Activated CD4-positive, CD25-positive, alpha-beta regulatory T cell treated with anti-CD3 and anti-CD28 coated beads, Interleukin-2, amount 50 U/mL, for 16 hours (primary cell): ENCODE measurements around the gene LCK.
A peak's percentile ranks its signal among the peaks of the same experiment; 100 is the strongest.
"Not testable (repeated sequence)": the region's sequence is repeated elsewhere in the genome, so short reads cannot be mapped to it uniquely, and the experiment has no call there.

Experiments used
- DNase-seq: peaks from one replicate; pipeline ENCODE4 v3.0.0-alpha.2; 2020; ENCODE audit warnings: low read depth, low spot score

The LCK gene

DNA sequence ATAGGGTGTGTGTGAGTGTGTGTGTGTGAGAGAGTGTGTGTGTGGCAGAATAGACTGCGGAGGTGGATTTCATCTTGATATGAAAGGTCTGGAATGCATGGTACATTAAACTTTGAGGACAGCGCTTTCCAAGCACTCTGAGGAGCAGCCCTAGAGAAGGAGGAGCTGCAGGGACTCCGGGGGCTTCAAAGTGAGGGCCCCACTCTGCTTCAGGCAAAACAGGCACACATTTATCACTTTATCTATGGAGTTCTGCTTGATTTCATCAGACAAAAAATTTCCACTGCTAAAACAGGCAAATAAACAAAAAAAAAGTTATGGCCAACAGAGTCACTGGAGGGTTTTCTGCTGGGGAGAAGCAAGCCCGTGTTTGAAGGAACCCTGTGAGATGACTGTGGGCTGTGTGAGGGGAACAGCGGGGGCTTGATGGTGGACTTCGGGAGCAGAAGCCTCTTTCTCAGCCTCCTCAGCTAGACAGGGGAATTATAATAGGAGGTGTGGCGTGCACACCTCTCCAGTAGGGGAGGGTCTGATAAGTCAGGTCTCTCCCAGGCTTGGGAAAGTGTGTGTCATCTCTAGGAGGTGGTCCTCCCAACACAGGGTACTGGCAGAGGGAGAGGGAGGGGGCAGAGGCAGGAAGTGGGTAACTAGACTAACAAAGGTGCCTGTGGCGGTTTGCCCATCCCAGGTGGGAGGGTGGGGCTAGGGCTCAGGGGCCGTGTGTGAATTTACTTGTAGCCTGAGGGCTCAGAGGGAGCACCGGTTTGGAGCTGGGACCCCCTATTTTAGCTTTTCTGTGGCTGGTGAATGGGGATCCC is 22.5 kb downstream of the LCK start:
- peak; percentile 58 for DNase-seq

- DNase-seq, result no peak
These were observed 23.7 kb downstream of the LCK start for GRCh38 chr1:32274646-32275340.

DNA sequence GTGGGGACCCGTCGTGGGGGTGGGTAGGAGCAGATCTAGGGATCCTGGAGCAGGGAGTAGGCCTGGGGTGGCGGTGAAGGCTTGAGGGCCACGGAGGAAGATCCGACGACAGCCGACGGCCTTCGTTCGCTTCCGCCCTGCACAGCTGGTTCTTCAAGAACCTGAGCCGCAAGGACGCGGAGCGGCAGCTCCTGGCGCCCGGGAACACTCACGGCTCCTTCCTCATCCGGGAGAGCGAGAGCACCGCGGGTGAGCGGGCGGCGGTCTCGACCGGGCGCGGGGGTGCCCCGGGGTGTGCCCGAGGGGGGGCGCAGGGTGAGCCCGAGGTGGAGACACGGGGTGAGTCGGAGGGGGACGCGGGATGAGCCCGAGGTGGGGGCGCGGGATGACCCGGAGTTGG is 24.4 kb downstream of the LCK start:
- DNase-seq, result no peak

DNA sequence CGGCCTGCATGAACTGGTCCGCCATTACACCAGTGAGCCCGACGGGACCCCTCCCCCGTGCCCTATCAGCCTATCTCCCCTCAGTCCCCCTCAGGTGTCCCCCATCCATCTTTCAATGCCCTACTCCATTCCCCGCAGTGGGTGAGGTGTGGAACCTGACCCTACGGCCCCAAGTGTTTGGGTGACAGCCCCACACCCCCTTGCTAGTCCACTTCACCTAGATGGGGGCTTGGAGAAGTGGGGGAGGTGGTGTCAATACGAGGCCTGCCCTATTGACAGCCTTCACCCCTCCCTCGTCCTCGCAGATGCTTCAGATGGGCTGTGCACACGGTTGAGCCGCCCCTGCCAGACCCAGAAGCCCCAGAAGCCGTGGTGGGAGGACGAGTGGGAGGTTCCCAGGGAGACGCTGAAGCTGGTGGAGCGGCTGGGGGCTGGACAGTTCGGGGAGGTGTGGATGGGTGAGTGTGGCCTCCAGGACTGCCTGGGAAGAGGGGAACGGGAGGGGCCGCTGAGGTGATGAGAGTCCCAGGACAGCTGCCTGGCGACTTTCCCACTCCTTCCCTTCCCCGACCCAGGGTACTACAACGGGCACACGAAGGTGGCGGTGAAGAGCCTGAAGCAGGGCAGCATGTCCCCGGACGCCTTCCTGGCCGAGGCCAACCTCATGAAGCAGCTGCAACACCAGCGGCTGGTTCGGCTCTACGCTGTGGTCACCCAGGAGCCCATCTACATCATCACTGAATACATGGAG is 25.1 kb downstream of the LCK start:
- DNase-seq, result no peak

GRCh38 chr1:32284777-32285176 is 33.7 kb downstream of the LCK start:
- DNase-seq, result not testable (repeated sequence)

DNA sequence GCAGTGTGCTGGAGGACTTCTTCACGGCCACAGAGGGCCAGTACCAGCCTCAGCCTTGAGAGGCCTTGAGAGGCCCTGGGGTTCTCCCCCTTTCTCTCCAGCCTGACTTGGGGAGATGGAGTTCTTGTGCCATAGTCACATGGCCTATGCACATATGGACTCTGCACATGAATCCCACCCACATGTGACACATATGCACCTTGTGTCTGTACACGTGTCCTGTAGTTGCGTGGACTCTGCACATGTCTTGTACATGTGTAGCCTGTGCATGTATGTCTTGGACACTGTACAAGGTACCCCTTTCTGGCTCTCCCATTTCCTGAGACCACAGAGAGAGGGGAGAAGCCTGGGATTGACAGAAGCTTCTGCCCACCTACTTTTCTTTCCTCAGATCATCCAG is 34.6 kb downstream of the LCK start:
- no peak for DNase-seq

GRCh38 chr1:32286763-32287162 is 35.7 kb downstream of the LCK start:
- DNase-seq, result no peak

DNA sequence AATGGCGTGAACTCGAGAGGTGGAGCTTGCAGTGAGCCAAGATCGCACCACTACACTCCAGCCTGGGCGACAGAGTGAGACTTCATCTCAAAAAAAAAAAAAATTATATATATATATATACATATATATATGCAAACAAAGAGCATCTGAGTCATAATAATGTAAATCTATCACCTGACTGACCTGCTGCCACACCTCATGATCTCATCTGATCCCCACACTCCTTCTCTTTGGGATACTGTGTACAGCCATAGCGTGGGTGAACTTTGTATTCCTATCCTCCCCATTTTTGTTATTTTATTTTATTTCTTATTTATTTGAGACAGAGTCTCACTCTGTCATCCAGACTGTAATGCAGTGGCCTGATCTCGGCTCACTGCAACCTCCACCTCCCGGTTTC is 38.2 kb downstream of the LCK start:
- DNase-seq, result no peak

DNA sequence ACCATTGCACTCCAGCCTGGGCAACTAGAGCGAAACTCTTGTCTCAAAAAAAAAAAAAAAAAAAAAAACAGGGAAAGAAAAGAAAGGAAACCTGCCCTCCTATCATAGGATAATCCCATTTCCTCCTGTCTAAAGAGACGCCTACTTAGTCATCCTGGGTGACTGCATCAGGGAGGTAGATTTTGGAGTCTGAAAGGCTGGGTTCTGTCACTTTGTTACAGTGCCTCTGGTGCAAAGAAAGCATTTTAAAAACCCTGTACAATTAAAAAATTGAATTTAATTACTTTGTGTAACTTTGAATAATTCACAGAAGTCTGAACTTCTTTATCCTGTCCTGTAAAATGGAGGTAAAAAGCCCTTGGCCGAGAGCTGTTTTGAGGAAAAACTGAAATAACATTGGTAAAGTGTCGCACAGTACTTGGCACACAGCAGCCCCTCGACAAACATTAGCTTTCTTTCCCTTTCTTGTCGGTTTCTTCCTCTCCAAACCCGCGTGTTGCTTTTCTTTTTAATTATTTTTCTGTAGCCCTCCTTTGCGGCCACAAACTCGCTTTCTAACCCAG is 40.2 kb downstream of the LCK start:
- no peak for DNase-seq

- DNase-seq, result peak; percentile 93
These were observed 40.9 kb downstream of the LCK start, which contains the start of gene HDAC1 for GRCh38 chr1:32291708-32292538. Gene HDAC1 (plus strand): TSS chr1:32292083. CDS start chr1:32292170, 87 bp downstream.

DNA sequence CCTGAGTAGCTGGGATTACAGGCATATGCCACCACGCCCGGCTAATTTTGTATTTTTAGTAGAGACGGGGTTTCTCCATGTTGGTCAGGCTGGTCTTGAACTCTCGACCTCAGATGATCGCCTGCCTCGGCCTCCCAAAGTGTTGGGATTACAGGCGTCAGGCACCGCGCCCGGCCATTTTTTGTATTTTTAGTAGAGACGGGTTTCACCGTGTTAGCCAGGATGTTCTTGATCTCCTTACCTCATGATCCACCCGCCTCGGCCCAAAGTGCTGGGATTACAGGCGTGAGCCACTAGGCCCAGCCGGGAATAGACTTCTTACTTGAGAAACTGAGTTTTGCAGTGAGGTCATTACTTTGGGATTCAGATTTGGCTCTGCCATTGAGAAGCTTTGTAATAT is 47.1 kb downstream of the LCK start:
- DNase-seq, result not testable (repeated sequence)

- DNase-seq, result no peak
These were observed 48.3 kb downstream of the LCK start for GRCh38 chr1:32299327-32299726.

- no peak for DNase-seq
These were observed 52.3 kb downstream of the LCK start for GRCh38 chr1:32303358-32303757.

GRCh38 chr1:32303997-32304622 is 53.0 kb downstream of the LCK start:
- DNase-seq, result no peak

GRCh38 chr1:32305310-32305709 is 54.2 kb downstream of the LCK start:
- no peak for DNase-seq

- no peak for DNase-seq
These were observed 56.3 kb downstream of the LCK start for GRCh38 chr1:32307324-32307723.

DNA sequence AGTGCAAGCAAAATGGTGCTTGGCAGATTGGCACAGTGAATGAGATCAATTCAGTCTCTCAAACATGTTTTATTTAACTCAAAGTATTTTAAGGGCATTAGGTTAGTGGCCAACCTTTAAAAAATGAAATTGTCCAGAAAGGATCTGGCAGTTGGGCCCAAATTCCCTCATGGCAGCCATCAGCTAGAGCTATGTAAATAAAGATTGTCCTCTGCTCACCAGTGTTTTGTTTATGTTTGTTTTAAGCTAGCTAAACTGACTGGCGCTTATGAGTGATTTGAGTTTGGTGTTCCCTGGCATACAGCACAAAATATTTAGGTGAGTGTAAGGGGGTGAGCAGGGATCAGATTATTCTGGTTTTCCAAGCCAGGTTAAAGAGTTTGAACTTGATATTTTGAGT is 58.9 kb downstream of the LCK start:
- DNase-seq, result no peak

- no peak for DNase-seq
These were observed 60.8 kb downstream of the LCK start for GRCh38 chr1:32311709-32312393.

DNA sequence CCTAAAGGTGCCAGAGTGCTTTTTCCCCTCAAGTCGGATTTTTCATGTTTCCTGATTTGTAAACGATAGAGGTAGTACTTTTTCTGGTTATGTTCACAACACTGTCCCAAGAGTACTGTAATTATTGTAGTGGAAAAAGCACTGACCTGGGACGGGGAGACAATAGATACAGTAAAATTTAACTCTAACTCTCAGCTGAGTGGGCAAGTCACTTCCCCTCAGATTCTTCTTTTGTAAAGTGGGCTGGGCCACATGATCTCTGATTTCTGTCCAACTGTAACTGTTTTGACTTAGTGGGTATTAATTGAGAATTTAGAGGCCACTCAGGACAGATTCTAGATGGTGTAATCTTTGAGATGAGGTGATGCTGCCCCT is 65.8 kb downstream of the LCK start:
- DNase-seq, result no peak
